Amygdala (tissue), 56 donors: ENCODE measurements around the gene VWF.

ENCODE experiments used
- DNase-seq, 56 donors: peaks; one replicate each; lab custom pipeline; 2025; lab: John Stamatoyannopoulos, UW

Gene VWF

GRCh38 chr12:6062757-6063735, 61.4 kb downstream of the VWF start:
- DNase-seq: peak in 41 of 56 donors; percentile 7 to 65 (median 39)

GRCh38 chr12:6062395-6062756, 62.1 kb downstream of the VWF start:
- no peak for DNase-seq

- DNase-seq: no peak
Measured at GRCh38 chr12:6061660-6062059, 62.8 kb downstream of the VWF start.

GRCh38 chr12:6059860-6060565, 64.5 kb downstream of the VWF start:
- DNase-seq: no peak

- DNase-seq: no peak
Measured at GRCh38 chr12:6059221-6059620, 65.2 kb downstream of the VWF start.

GRCh38 chr12:6058481-6059161, 65.8 kb downstream of the VWF start:
- no peak for DNase-seq

GRCh38 chr12:6057700-6058099, 66.8 kb downstream of the VWF start:
- DNase-seq: no peak

GRCh38 chr12:6056406-6057240, 67.8 kb downstream of the VWF start:
- peak in 1 of 56 donors; percentile 16 for DNase-seq

GRCh38 chr12:6053541-6053940, 70.9 kb downstream of the VWF start:
- no peak for DNase-seq

- no peak for DNase-seq
Measured at GRCh38 chr12:6052940-6053329, 71.5 kb downstream of the VWF start.

GRCh38 chr12:6052206-6052939, 72.1 kb downstream of the VWF start:
- DNase-seq: no peak

GRCh38 chr12:6049992-6050391, 74.5 kb downstream of the VWF start:
- DNase-seq: no peak

- no peak for DNase-seq
Measured at GRCh38 chr12:6049587-6049986, 74.9 kb downstream of the VWF start.

- DNase-seq: no peak
Measured at GRCh38 chr12:6047249-6048237, 76.9 kb downstream of the VWF start.

- DNase-seq: no peak
Measured at GRCh38 chr12:6046511-6047180, 77.8 kb downstream of the VWF start.

GRCh38 chr12:6045438-6045837, 79.0 kb downstream of the VWF start:
- no peak for DNase-seq

- no peak for DNase-seq
Measured at GRCh38 chr12:6044082-6044481, 80.4 kb downstream of the VWF start.

GRCh38 chr12:6042446-6042845, 82.0 kb downstream of the VWF start:
- DNase-seq: no peak
